ENCODE measurements around the gene SMIM22. TPM values are rescaled to one million over a fixed set of nuclear protein-coding genes. Genes with fewer than 3 reads are reported as not detected.

Gene SMIM22
- total and polyA plus RNA-seq, 2 of the 8 experiments (the other 6 are each of a cell fraction or from before 2014, with no cell fraction given) = not detected

- Histone ChIP-seq H3K18ac (ENCODE audit: extremely low read depth, low read length) (no peak overlapping the region), H4K5ac (ENCODE audit: insufficient read length, low read depth, low read length) (no peak overlapping the region), H2AFZ (ENCODE audit: low read length) (no peak overlapping the region), H3K56ac (replicated peaks; ENCODE audit: insufficient read length, low read depth, low read length) (no peak overlapping the region), H3K4ac (replicated peaks; ENCODE audit: insufficient read length, low read depth, low read length) (no peak overlapping the region), H3K23me2 (ENCODE audit: low read depth, low read length) (peaks cover 5% of the 10 kb centered on the region; the same call in 1 of the 2 replicates), H3K9me3 (ENCODE audit: insufficient read depth in 2 of 2, low read depth in 1 of 2, low read length in 1 of 2) (no peaks in the 10 kb centered on the region), H3K23ac (ENCODE audit: insufficient read length) (no peak overlapping the region), H2BK12ac (ENCODE audit: low read depth, low read length) (no peak overlapping the region), H3K27me3 (replicated peaks in 1 of 4; ENCODE audit: control insufficient read depth in 3 of 4, extremely low read depth in 1 of 4, insufficient read depth in 3 of 4, low read length in 3 of 4) (no peaks in the 10 kb centered on the region), H2BK5ac (ENCODE audit: low read depth, low read length) (no peak overlapping the region), H2BK20ac (ENCODE audit: low read length) (no peak overlapping the region), H3K79me2 (ENCODE audit: control insufficient read depth in 1 of 2, insufficient read depth in 2 of 2, low read length in 2 of 2) (peaks cover 0 to 15% of the 10 kb centered on the region in 2 experiments; a peak in 2 of 4 replicates), H2BK120ac (replicated peaks; ENCODE audit: low read depth, low read length) (no peak overlapping the region), H3K36me3 (ENCODE audit: control insufficient read depth in 2 of 4, insufficient read depth in 4 of 4, low read length in 3 of 4) (peaks cover 12 to 31% (median 20%) of the 10 kb centered on the region in 4 experiments), H4K8ac (ENCODE audit: extremely low read depth, insufficient read depth, low read length) (no peak overlapping the region), H3K79me1 (ENCODE audit: low read depth, low read length) (peaks cover 5% of the 10 kb centered on the region; the same call in 1 of the 2 replicates), H3K9ac (replicated peaks in 1 of 4; ENCODE audit: extremely low read depth in 1 of 4, low read depth in 3 of 4, low read length in 3 of 4) (no peak overlapping the region), H3K4me2 (ENCODE audit: insufficient read depth in 1 of 2, low read depth in 2 of 2, low read length in 2 of 2) (no peak overlapping the region), H4K20me1 (replicated peaks in 1 of 2; ENCODE audit: control insufficient read depth in 1 of 2, insufficient read depth in 2 of 2, low read length in 2 of 2) (peaks cover 7 to 11% of the 10 kb centered on the region in 2 experiments), H3K4me3 (ENCODE audit: extremely low read depth in 1 of 4, insufficient read depth in 2 of 4, low read depth in 3 of 4, low read length in 4 of 4) (no peak overlapping the region), H3K4me1 (replicated peaks in 1 of 4; ENCODE audit: control insufficient read depth in 3 of 4, insufficient read depth in 4 of 4, low read length in 3 of 4) (no peaks in the 10 kb centered on the region; a peak in 1 of 7 replicates), H3K14ac (ENCODE audit: insufficient read length) (no peak overlapping the region), H2BK15ac (ENCODE audit: low read length) (no peak overlapping the region), H3K27ac (ENCODE audit: low read depth, low read length) (no peak overlapping the region), H2AK5ac (ENCODE audit: low read depth, low read length) (no peak overlapping the region), H4K91ac (replicated peaks; ENCODE audit: insufficient read length, low read length) (no peak overlapping the region)
- 95% methylated on average over 8 of the region's 9 CpGs; no CpG with 5 or more reads in 1 of the 2 experiments for WGBS, 2 experiments (ENCODE audit: extremely low coverage in 1 of 2, insufficient coverage in 1 of 2, insufficient read length in 1 of 2, insufficient replicate concordance in 2 of 2, low coverage in 1 of 2, low lambda C conversion rate in 2 of 2, missing lambda C conversion rate in 1 of 2)
- ChIA-PET POLR2A (ENCODE audit: partially characterized antibody) (interaction anchor here (0.6 to 1.7 kb wide), 3 partner anchors 16 to 40 kb away, joined by 3 to 5 read pairs (median 4); no protein-coding TSS in a partner anchor), CTCF (ENCODE audit: partially characterized antibody) (interaction anchor here (1.4 kb wide), 1 partner anchor 37 kb away, joined by 3 read pairs; no protein-coding TSS in a partner anchor)
- TF ChIP-seq POU5F1 (IDR thresholded peaks at IDR 0.05; ENCODE audit: low read depth, low read length) (no peak), POLR2A (IDR thresholded peaks at IDR 0.05; ENCODE audit: control extremely low read depth in 1 of 2, low read depth in 2 of 2, low read length in 2 of 2) (no peak), FOSL1 (IDR thresholded peaks at IDR 0.05; ENCODE audit: insufficient read depth, low read depth, low read length) (no peak), RNF2 (IDR thresholded peaks at IDR 0.05; ENCODE audit: borderline replicate concordance, low read depth, low read length, missing control alignments, poor library complexity, severe bottlenecking) (no peak), CEBPB (IDR thresholded peaks at IDR 0.05; ENCODE audit: low read depth, low read length) (no peak)
- DNase-seq (ENCODE audit: low read depth in 1 of 2, low spot score in 2 of 2) = no peak
- no peak for FAIRE-seq
Measured at GRCh38 chr16:4762205-4762604, 33.0 kb upstream of the SMIM22 start.

All from H1 (cell line).